GM10248 (cell line): ENCODE results near the gene SPATA3.
"Not testable (repeated sequence)": the region's sequence is repeated elsewhere in the genome, so short reads cannot be mapped to it uniquely, and the experiment has no call there.

Experiments used
- CTCF ChIA-PET: fragments of 300-600 bp; sonication (Branson Sonifier 250); formaldehyde crosslinking; extraction: SDS; loops from one replicate; lab custom pipeline; 2021; ENCODE audit warnings: antibody characterized with exemption; lab: Yijun Ruan, JAX
- POLR2A ChIA-PET: fragments of 350-650 bp; sonication (Branson Sonifier 250); formaldehyde crosslinking; extraction: SDS; loops from one replicate; lab custom pipeline; 2020; ENCODE audit warnings: antibody characterized with exemption; lab: Yijun Ruan, JAX
- DNase-seq: peaks from one replicate; pipeline ENCODE4 v3.0.0; 2012; ENCODE audit errors: extremely low spot score
- CTCF ChIP-seq: IDR thresholded peaks from 2 replicates; pipeline ENCODE4 v1.5.1; 2012; ENCODE audit warnings: mild to moderate bottlenecking, low read depth; ENCODE audit errors: extremely low read depth, missing control alignments, control extremely low read depth

The SPATA3 gene

GRCh38 chr2:231013820-231014219, 17.9 kb downstream of the SPATA3 start:
- DNase-seq, result no peak
- ChIA-PET CTCF (no interaction called here), POLR2A (no interaction called here)
- TF ChIP-seq CTCF, result no peak

GRCh38 chr2:231015478-231015877, 19.6 kb downstream of the SPATA3 start:
- DNase-seq, result no peak
- ChIA-PET POLR2A (no interaction called here), CTCF (interaction anchor here (0.9 to 2.7 kb wide), 6 partner anchors 11 to 191 kb away, joined by 3 to 17 read pairs (median 5); no protein-coding TSS in a partner anchor)
- TF ChIP-seq CTCF, result no peak

GRCh38 chr2:231015926-231016325, 20.0 kb downstream of the SPATA3 start:
- CTCF ChIA-PET, result interaction anchor here (0.9 to 2.7 kb wide), 7 partner anchors 10 to 191 kb away, joined by 3 to 17 read pairs (median 5); no protein-coding TSS in a partner anchor
- DNase-seq, result no peak
- POLR2A ChIA-PET, result no interaction called here
- TF ChIP-seq CTCF, result no peak

GRCh38 chr2:231016566-231017230, 20.8 kb downstream of the SPATA3 start:
- CTCF ChIA-PET, result interaction anchor here (0.9 to 2.7 kb wide), 11 partner anchors 8 to 192 kb away, joined by 3 to 17 read pairs (median 5); partner anchors contain the start of gene SPATA3
- POLR2A ChIA-PET, result no interaction called here
- no peak for TF ChIP-seq CTCF
- DNase-seq, result no peak

DNA sequence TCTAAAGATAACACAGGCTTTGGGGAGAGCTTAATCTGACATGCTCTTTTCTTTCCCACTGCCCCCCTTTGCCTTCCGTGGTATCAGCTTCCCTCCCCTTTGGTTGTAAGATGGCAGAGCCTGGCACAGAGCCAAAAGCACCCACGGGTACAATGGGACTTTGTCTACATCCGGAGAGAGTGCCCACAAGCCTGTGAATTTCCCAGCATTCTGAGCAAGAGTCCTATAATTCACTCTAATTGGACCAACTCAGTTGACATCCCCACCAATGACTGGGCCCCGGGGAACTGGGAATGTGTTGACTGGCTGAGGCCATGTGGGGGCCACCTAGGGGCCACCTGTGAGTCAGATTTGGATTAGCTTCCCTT, 21.3 kb downstream of the SPATA3 start:
- no peak for TF ChIP-seq CTCF
- ChIA-PET POLR2A (no interaction called here), CTCF (interaction anchor here (0.8 to 2.7 kb wide), 10 partner anchors 9 to 113 kb away, joined by 3 to 17 read pairs (median 5); partner anchors contain the start of gene SPATA3)
- DNase-seq, result no peak

GRCh38 chr2:231018184-231018583, 22.3 kb downstream of the SPATA3 start:
- no peak for DNase-seq
- no peak for TF ChIP-seq CTCF
- POLR2A ChIA-PET, result no interaction called here
- CTCF ChIA-PET, result interaction anchor here (0.8 to 2.2 kb wide), 5 partner anchors 9 to 59 kb away, joined by 3 to 10 read pairs (median 5); no protein-coding TSS in a partner anchor

DNA sequence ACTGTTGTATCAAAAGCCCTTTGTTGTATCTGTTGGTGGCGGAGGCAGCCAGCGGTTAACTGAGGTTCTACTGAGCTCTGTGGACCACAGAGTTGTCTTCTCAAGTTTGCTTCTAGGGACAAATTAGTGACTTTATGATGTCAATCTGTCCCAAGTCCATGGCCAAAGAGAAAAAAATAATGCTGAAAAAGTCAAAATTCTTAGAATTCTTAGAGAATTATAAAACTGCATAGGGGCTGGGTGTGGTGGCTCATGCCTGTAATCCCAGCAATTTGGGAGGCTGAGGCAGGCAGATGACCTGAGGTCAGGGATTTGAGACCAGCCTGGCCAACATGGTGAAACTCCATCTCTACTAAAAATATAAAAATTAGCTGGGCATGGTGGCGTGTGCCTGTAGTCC, 29.1 kb downstream of the SPATA3 start:
- DNase-seq, POLR2A ChIA-PET: not testable (repeated sequence)
- CTCF ChIA-PET, result interaction anchor here (1.0 kb wide), 1 partner anchor 28 kb away, joined by 3 read pairs; no protein-coding TSS in a partner anchor
